Measurements from ENCODE around the gene IL15. TPM values are rescaled to one million over a fixed set of nuclear protein-coding genes. Genes with fewer than 3 reads are reported as not detected.
A peak's percentile ranks its signal among the peaks of the same experiment; 100 is the strongest.
"Not testable (repeated sequence)": the region's sequence is repeated elsewhere in the genome, so short reads cannot be mapped to it uniquely, and the experiment has no call there.

Gene IL15
- total RNA-seq, 1 donor from 2014 or later, result 2.7 TPM

DNA sequence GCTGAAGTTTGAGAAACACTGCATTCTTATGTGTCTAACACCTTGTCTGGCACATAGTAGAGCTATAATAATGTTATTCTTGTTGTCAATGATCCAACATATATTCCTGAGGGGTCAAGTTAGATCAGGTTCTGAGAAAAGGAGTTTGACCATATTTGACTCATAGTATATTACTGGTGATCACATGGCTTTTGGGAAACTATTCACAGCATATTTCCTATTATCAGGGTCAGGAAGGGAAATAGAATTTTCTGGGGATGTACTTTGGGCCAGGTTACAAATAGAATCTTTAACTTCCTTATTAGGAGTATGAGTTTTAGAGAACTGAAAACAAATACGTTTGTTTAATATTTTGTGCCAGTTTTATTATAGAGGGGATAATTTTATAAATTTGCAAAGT is 11.6 kb downstream of the IL15 start:
- DNase-seq, result no peak

DNA sequence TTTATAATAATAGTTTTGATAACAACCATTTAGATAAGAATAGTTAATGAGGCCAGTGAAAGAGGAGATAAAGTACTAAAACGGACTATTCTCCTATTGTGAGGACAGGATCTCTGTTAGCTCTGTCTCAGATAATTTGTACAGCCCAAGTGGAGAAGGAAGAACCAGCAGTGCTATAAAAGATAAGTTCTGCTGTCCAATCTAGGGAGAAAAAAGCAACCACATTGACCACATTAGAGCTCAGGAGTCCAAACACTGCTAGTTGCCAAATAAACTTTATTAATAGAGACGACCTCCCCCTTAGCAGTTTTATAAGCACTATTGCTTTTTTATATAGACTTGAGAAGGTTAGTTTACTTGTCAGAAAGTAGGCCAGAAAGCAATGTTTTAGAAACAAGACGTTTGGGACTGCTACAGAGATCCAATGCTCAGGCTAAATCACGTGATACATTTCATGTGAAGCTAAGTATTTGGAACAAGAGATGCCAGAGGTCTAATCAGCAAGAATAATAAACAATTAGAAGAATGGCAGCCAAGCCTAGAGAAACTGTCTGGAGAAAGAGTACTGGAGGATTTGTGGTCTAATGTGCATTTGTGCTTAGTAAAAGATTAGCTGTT is 15.9 kb downstream of the IL15 start:
- peak; percentile 6 for DNase-seq

DNA sequence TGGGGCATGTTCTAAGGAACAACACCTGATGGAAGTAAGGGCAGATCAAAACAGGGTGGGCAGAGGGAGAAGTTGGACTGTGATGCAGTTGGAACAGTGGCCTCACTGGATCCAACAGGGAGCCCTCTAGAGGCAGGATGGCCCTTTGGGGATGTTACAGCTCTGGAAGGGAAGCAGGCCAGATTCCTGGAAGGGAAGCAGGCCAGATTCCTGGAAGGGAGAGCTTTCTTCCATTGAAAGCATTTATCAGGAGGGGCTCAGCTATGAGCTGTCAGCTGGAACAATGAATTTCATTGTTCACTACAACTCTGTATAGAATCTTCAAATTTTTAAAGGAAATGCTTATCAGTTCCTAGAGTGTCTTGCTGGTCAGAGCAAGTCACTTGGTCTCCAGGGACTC is 17.7 kb downstream of the IL15 start:
- peak; percentile 69 for DNase-seq

DNA sequence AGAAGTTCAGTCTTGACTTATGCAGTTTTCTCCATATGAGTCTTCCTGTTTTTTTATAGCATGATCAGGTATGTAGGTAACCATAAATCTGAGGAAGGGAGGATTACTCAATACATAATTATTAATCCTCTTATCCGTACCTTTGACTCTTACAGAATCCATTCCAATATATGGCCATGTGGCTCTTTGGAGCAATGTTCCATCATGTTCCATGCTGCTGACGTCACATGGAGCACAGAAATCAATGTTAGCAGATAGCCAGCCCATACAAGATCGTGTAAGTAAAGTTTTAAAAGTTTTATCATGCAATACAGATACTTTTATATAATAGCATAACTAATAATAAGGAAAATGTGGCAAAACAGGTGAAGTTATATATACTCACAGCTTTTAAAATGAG is 19.6 kb downstream of the IL15 start:
- no peak for DNase-seq

DNA sequence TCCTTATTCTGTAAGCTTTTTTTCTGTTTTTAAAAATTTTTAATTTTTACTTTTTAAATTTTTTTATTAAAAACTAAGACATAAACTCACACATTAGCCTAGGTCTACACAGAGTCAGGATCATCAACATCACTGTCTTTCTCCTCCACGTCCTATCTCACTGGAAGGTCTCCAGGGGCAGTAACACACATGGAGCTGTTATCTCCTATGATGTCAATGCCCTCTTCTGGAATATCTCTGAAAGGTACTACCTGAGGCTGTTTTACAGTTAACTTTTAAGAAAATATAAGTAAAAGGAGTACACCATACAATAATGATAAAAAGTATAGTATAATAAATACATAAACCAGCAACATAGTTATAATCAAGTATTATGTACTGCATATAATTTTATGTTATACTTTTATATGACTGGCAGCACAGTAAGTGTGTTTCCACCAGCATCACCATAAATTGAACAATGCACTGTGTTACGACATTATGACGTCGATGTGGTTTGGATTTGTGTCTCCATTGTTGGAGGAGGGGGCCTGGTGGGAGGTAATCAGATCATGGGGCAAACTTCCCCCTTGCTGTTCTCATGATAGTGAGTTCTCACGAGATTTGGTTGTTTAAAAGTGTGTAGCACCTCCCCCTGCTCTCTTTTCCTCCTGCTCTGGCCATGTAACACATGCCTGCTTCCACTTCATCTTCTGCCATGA is 21.3 kb downstream of the IL15 start:
- no peak for DNase-seq

- DNase-seq, result no peak
Measured at GRCh38 chr4:141658309-141658708, 21.9 kb downstream of the IL15 start.

GRCh38 chr4:141659539-141659938 is 23.2 kb downstream of the IL15 start:
- DNase-seq, result no peak

DNA sequence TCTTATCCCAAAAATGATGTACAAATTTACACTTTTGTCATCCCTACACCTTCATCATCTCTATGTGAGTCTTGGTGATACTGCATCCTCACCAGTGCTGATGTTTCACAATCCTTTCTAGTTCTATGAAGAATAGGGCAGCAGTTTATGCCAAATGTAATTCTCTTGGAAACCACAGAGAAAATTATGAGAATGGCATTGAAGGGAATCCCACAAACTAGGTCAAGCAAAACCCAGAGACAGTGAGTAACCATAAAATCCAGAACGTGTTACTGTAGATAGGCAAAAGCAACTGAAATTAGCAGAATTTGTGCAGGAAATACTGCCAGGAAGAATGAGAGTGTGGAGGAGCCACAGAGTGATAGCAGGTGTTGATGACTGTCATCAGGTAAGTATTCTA is 24.5 kb downstream of the IL15 start:
- DNase-seq, result no peak

DNA sequence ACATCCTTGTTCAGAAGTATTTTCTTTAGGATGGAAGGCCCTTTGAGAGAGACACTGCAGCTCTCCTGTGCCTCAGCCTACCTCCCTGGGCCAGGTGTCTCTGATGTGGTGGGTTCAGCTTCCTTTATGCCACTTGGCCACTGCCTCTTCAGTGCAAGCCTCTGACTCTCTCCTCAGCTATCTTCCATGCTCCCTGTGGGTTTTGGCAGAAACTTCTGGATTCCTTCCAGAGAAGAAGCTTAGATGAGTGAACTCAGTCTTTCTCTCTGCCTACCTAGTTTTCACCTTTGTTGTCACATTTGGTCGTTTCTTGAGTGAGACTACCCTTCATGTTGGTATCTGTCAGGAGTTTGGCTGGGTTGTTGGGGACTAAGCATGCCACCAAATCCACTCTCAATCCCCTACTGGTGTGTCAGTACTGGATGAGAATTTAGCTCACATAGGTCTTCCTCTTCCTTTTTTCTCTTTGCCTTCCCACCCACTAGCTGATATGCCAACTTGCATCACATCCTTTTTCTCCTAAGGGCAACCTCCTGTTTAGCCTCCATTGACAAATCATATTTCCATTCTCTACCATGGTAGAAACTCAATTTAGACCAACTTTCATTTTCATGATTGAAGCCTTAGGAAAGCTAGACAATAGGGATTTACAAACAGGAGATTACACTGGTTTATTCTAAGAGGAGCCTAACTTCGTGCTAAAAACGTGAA is 32.0 kb downstream of the IL15 start:
- no peak for DNase-seq

DNA sequence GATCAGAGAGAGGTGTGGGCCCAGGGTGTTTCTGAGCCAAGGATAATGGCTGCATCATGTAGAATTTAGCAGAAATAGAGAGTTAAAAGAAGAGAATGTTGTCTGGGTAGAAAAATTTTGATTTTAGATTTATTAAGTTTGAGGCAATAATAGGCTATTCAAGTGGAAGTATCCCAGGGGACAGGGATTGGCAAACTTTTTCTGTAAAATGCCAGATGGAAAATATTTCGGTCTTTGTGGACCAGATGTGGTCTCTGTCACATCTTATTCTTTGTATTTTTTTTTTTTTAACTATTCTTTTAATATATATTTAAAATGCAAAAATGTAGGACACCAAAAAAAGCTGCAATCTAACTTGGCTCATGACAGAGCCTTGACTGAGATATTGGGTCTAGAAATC is 33.1 kb downstream of the IL15 start:
- DNase-seq, result no peak

DNA sequence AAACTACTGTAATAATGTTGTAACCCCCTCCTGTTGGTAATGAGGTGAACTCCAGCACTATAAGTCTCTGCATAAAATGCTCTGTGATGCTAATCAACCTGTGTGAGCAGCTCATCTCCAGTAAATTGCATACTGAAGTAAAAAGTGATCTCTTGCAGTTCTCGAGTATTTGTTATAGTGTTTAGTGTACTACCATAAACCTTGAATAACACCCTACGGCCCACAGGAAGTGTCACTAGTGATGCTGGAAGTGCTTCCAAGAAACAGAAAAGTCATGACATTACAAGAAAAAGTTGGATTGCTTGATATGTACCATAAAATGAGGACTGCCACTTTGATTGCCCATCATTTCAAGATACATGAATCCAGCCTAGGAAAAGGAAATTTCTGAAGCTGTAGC is 39.0 kb downstream of the IL15 start:
- DNase-seq, result no peak

DNA sequence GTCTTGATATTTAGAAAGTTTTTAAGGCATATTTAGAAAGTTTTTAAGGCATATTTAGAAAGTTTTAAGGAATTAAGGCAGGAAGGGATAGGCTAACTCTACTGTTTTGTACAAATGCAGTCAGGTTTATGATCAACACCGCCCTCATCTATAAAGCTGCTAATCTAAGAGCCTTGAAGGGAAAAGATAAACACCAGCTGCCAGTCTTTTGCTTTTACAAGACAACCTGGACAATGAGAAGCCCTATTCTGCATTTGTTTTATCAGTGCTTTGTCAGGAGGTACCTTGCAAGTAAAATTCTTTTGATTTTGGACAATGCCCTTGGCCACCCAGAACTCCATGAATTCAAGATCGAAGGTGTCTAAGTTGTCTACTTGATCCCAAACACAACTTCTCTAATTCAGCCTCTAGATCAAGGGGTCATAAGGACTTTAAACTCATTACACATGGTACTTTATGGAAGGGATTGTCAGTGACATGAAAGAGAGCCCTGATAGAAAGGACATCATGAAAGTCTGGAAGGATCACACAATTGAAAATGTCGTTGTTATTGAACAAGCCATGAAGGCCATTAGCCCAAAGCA is 39.8 kb downstream of the IL15 start:
- no peak for DNase-seq

- no peak for DNase-seq
Measured at GRCh38 chr4:141680060-141680459, 43.7 kb downstream of the IL15 start.

GRCh38 chr4:141684785-141685184 is 48.4 kb downstream of the IL15 start:
- no peak for DNase-seq

DNA sequence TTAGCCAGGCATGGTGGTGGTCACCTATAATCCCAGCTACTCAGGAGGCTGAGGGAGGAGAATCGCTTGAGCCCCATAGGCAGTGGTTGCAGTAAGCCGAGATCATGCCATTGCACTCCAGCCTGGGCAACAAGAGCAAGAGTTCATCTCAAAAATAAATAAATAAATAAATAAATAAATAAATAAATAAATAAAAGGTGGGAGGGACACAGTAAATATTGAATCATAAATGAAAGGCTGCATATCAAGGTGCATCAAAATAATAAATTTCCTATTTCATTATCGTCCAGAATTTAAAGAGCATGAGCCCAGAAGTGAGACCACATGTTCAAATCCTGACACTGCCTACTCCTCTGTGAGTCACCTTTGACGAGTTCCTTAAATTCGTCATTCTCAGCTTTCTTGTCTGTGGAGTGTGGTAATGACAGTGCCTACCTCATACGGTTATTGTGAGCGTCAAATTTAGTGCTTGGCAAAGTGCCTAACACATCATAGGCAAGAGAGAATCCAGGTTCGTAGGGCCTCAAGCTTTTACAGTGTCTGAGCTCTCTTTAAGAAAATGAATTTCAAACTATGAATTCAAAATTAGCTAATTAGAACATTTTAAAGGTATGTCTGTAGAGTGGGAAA is 49.9 kb downstream of the IL15 start:
- DNase-seq, result peak; percentile 55

DNA sequence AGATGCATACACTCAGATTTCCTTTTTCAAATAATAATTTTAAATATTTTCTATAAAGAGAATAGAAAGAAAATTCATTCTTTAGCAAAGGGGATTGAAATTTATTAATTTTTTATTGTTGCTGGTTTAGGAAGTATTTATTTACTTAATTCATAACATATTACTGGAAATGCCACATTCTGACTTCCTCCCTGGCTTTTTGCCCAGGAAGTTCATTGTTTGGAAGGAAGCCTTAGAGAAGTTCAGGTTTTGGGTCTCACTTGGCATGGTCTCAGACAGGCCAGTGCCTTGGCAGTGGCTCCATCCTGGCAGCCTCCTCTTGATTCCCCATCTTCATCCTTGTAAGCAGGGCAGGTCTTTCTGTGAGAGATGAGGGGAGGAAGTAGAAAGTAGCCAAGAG is 50.5 kb downstream of the IL15 start:
- DNase-seq, result peak; percentile 59

DNA sequence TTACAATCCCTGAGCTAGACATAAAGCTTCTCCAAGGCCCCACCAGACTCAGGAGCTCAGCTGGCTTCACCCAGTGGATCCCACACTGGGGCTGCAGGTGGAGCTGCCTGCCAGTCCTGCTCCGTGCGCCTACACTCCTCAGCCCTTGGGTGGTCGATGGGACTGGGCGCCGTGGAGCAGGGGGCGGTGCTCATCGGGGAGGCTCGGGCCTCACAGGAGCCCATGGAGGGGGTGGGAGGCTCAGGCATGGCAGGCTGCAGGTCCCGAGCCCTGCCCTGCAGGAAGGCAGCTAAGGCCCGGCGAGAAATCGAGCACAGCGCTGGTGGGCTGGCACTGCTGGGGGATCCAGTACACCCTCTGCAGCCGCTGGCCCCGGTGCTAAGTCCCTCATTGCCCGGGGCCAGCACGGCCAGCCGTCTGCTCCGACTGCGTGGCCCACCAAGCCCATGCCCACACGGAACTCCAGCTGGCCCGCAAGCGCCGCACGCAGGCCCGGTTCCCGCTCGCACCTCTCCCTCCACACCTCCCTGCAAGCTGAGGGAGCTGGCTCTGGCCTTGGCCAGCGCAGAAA is 53.4 kb downstream of the IL15 start:
- not testable (repeated sequence) for DNase-seq

DNA sequence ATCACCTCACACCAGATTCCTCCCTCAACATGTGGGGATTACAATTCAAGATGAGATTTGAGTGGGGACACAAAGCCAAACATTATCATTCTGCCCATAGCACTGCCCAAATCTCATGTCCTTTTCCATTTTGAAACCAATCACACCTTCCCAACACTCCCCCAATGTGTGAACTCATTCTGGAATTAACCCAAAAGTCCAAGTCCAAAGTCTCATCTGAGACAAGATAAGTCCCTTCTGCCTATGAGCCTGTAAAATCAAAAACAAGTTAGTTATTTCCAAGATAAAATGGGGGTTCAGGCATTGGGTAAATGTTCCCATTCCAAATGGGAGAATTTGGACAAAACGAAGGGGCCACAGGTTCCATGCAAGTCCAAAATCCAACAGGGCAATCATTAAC is 54.9 kb downstream of the IL15 start:
- not testable (repeated sequence) for DNase-seq

DNA sequence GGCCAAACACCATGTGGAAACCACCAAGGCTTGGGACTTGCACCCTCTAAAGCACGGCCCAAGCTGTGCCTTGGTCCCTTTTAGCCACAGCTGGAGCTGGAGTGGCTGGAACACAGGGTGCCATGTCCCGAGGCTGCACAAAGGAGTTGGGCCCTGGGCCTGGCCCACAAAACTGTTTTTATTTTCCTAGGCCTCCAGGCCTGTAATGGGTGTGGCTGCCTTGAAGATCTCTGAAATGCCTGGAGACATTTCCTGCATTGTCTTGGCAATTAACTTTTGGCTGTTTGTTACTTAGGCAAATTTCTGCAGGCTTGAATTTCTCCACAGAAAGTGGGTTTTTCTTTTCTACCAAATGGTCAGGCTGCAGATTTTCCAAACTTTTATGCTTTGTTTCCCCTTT is 55.7 kb downstream of the IL15 start:
- no peak for DNase-seq

DNA sequence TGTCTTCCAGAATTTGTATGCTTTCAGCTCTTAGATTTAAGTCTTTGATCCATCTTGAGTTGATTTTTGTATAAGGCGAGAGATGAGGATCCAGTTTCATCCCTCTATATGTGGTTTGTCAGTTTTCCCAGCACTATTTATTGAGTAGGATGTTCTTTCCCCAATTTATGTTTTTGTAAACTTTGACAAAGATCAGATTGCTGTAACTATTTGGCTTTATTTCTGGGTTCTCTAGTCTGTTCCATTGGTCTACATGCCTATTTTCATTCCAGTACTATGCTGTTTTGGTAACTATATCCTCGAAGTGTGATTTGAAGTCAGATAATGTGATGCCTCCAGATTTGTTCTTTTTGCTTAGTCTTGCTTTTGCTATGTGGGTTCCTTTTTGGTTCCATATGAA is 60.7 kb downstream of the IL15 start:
- DNase-seq, result no peak

GRCh38 chr4:141702472-141703182 is 66.2 kb downstream of the IL15 start:
- DNase-seq, result peak; percentile 46

- no peak for DNase-seq
Measured at GRCh38 chr4:141703497-141703896, 67.1 kb downstream of the IL15 start.

All from dermis blood vessel endothelial cell (primary cell).